Measurements from ENCODE around the gene BICD2. TPM values are rescaled to one million over a fixed set of nuclear protein-coding genes. Genes with fewer than 3 reads are reported as not detected.
"Not testable (repeated sequence)": the region's sequence is repeated elsewhere in the genome, so short reads cannot be mapped to it uniquely, and the experiment has no call there.

Gene BICD2
- total RNA-seq, 4 donors from 2014 or later = 36.2 to 46.7 (median 41.6) TPM

GRCh38 chr9:92770360-92770995 is 5.8 kb upstream of the BICD2 start:
- H3K4me3 ChIP-seq = no peak overlapping the region
- no peaks in the 10 kb centered on the region for H3K9me3 ChIP-seq
- no peak for DNase-seq (ENCODE audit: low spot score in 2 of 2)
- H3K27me3 ChIP-seq = no peaks in the 10 kb centered on the region
- H3K36me3 ChIP-seq = no peaks in the 10 kb centered on the region
- TF ChIP-seq, protein P1, sequence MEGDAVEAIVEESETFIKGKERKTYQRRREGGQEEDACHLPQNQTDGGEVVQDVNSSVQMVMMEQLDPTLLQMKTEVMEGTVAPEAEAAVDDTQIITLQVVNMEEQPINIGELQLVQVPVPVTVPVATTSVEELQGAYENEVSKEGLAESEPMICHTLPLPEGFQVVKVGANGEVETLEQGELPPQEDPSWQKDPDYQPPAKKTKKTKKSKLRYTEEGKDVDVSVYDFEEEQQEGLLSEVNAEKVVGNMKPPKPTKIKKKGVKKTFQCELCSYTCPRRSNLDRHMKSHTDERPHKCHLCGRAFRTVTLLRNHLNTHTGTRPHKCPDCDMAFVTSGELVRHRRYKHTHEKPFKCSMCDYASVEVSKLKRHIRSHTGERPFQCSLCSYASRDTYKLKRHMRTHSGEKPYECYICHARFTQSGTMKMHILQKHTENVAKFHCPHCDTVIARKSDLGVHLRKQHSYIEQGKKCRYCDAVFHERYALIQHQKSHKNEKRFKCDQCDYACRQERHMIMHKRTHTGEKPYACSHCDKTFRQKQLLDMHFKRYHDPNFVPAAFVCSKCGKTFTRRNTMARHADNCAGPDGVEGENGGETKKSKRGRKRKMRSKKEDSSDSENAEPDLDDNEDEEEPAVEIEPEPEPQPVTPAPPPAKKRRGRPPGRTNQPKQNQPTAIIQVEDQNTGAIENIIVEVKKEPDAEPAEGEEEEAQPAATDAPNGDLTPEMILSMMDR (IDR thresholded peaks at IDR 0.05) = no peak
- TF ChIP-seq POLR2A (IDR thresholded peaks at IDR 0.05) (no peak), EP300 (IDR thresholded peaks at IDR 0.05) (no peak)
- H3K4me1 ChIP-seq = peaks cover 0 to 16% (median 4%) of the 10 kb centered on the region in 4 donors
- no peak overlapping the region for H3K27ac ChIP-seq
- 66 to 71% methylated on average over 7 of the region's 7 CpGs for WGBS, 2 donors

- Histone ChIP-seq H3K4me3 (no peak overlapping the region), H3K36me3 (no peaks in the 10 kb centered on the region), H3K9me3 (no peaks in the 10 kb centered on the region), H3K27ac (no peak overlapping the region), H3K27me3 (no peaks in the 10 kb centered on the region), H3K4me1 (peaks cover 0 to 16% (median 5%) of the 10 kb centered on the region in 4 donors)
- TF ChIP-seq EP300 (IDR thresholded peaks at IDR 0.05) = no peak
- TF ChIP-seq, protein P1 (IDR thresholded peaks at IDR 0.05) = no peak
- TF ChIP-seq POLR2A (IDR thresholded peaks at IDR 0.05) = no peak
- no peak for DNase-seq (ENCODE audit: low spot score in 2 of 2)
- WGBS, 2 donors = 64 to 71% methylated on average over 2 of the region's 2 CpGs
Measured at GRCh38 chr9:92769990-92770359, 5.3 kb upstream of the BICD2 start.

- no peak for DNase-seq (ENCODE audit: low spot score in 2 of 2)
- TF ChIP-seq, protein P1 (IDR thresholded peaks at IDR 0.05) = no peak
- TF ChIP-seq EP300 (IDR thresholded peaks at IDR 0.05) (no peak), POLR2A (IDR thresholded peaks at IDR 0.05) (no peak)
- Histone ChIP-seq H3K9me3 (no peaks in the 10 kb centered on the region), H3K27me3 (no peaks in the 10 kb centered on the region), H3K4me1 (peaks cover 0 to 16% (median 5%) of the 10 kb centered on the region in 4 donors), H3K36me3 (no peaks in the 10 kb centered on the region), H3K4me3 (no peak overlapping the region), H3K27ac (no peak overlapping the region)
- WGBS, 2 donors = 84 to 90% methylated on average over 3 of the region's 3 CpGs
Measured at GRCh38 chr9:92769286-92769685, 4.7 kb upstream of the BICD2 start.

DNA sequence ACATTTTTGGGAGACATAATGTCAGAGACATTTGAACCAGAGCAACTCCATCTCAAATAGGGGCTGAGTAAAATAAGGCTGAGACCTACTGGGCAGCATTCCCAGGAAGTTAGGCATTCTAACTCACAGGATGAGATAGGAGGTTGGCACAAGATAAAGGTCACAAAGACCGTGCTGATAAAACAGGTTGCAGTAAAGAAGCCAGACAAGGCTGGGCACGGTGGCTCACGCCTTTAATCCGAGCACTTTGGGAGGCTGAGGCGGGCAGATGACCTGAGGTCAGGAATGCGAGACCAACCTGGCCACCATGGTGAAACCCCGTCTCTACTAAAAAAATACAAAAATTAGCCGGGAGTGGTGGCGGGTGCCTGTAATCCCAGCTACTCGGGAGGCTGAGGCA is 4.2 kb upstream of the BICD2 start:
- not testable (repeated sequence) for H3K27ac ChIP-seq; H3K4me3 ChIP-seq; DNase-seq (ENCODE audit: low spot score in 2 of 2); H3K9me3 ChIP-seq; H3K27me3 ChIP-seq; H3K36me3 ChIP-seq
- WGBS, 2 donors = 86 to 87% methylated on average over 10 of the region's 10 CpGs
- peaks cover 0 to 16% (median 5%) of the 10 kb centered on the region in 4 donors for H3K4me1 ChIP-seq

DNA sequence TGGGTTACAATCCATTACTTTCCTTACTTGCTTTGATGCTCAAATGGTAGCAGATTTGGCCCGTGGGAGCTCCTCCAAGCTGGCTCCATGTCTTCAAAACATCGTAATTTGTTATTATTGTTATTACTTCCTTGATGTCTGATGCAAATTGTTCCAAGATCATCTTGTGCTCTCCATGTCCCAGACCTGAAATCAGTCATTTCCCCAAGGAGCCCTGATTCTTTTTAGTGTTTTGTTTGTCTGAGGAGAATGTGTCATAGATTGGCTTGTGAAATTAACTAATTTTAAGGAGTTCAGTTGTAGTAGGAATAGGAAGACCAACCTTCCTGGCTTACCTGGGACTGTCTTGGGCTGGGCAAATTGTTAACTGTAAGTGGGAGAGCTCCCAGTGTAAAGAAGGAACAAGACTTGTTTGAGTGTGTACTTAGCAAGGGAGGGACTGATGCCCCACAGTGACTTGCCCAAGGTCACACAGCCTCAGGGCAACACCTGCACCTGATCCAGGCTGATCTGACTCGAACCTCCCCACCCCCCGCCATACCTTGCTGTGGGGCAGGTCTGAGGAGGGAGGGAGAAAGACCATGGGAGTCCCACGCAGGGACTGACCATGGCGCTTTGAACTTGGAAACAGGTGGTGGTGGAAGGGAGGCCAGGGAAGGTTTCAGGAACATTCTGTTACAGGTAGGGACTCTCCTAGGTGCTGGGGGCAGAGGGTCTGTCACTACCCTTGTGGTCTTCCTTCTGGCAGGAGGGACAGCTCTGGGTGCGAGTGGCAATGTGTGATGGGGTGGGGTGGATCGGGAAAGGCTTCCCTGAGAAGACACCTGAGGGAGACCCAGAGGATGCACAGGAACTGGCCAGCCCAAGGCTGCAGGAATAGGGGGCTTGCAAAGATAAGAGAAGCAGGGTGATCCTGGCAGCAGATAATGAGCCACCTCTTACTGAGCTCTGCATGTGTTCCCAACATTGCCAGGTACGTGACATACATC is 2.7 kb upstream of the BICD2 start:
- Histone ChIP-seq H3K36me3 (no peaks in the 10 kb centered on the region), H3K4me1 (peaks cover 0 to 30% (median 17%) of the 10 kb centered on the region in 4 donors), H3K4me3 (no peak overlapping the region), H3K9me3 (no peaks in the 10 kb centered on the region), H3K27ac (peak overlapping the region in 1 of 4 donors; percentile 1), H3K27me3 (no peaks in the 10 kb centered on the region)
- WGBS, 2 donors = 81 to 85% methylated on average over 9 of the region's 9 CpGs
- peak in 1 of 2 donors; percentile 36 for TF ChIP-seq EP300 (IDR thresholded peaks at IDR 0.05)
- no peak for TF ChIP-seq POLR2A (IDR thresholded peaks at IDR 0.05)
- TF ChIP-seq, protein P1 (IDR thresholded peaks at IDR 0.05) = no peak
- no peak for DNase-seq (ENCODE audit: low spot score in 2 of 2)

Data from tibial nerve (tissue), 4 donors.